C4-2B (cell line): Measurements from ENCODE around the gene MED25.

Experiments
- CTCF ChIP-seq: fragments of 450-650 bp; conservative IDR thresholded peaks from 2 replicates; pipeline ENCODE4 v1.5.1; 2017; ENCODE audit warnings: mild to moderate bottlenecking
- ZFX ChIP-seq: fragments of 450-650 bp; IDR thresholded peaks from 2 replicates; pipeline ENCODE4 v1.6.1; 2017

- TF ChIP-seq CTCF (no peak), ZFX (no peak)
Observed at GRCh38 chr19:49801401-49801888, 16.6 kb upstream of the MED25 start.
